ENCODE data around the gene SUN2.
"Not testable (repeated sequence)": the region's sequence is repeated elsewhere in the genome, so short reads cannot be mapped to it uniquely, and the experiment has no call there.

SUN2 gene, protein sequence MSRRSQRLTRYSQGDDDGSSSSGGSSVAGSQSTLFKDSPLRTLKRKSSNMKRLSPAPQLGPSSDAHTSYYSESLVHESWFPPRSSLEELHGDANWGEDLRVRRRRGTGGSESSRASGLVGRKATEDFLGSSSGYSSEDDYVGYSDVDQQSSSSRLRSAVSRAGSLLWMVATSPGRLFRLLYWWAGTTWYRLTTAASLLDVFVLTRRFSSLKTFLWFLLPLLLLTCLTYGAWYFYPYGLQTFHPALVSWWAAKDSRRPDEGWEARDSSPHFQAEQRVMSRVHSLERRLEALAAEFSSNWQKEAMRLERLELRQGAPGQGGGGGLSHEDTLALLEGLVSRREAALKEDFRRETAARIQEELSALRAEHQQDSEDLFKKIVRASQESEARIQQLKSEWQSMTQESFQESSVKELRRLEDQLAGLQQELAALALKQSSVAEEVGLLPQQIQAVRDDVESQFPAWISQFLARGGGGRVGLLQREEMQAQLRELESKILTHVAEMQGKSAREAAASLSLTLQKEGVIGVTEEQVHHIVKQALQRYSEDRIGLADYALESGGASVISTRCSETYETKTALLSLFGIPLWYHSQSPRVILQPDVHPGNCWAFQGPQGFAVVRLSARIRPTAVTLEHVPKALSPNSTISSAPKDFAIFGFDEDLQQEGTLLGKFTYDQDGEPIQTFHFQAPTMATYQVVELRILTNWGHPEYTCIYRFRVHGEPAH

DNA sequence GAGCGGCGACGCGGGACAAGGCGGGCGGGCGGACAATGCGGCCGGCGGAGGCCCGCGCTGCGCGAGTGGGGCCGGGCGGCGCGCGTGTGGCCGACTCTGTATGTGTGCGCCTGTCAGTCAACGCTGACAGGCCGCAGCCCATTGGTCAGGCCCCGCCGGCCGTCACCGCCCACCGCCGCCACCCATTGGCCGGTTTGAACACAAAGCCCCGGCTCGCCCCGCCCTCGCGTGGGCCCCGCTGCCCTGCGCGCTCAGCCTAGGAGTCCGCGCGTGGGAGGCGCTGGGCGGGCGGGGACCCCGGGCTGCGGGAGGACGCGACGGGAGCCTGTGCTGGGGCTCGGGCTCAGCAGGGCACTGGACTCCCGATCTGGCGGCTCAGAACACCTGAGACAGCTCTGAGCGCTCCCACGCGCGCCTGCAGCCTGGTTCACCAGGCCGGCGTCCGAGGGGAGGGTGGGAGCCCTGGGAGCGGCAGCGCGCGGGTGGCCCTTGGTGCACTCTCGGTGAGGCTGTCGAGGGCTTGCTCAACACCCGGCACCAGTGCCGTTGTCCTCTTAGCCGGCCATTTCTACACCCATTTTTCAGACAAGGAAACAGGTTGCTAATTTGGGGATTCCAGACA lies at the start of gene SUN2:
SUN2 (minus strand) TSS at position 88 of the 622 bp plus-strand sequence. CDS start 3,370 bp downstream, outside the sequence.
- peak; percentile 95 for DNase-seq

DNA sequence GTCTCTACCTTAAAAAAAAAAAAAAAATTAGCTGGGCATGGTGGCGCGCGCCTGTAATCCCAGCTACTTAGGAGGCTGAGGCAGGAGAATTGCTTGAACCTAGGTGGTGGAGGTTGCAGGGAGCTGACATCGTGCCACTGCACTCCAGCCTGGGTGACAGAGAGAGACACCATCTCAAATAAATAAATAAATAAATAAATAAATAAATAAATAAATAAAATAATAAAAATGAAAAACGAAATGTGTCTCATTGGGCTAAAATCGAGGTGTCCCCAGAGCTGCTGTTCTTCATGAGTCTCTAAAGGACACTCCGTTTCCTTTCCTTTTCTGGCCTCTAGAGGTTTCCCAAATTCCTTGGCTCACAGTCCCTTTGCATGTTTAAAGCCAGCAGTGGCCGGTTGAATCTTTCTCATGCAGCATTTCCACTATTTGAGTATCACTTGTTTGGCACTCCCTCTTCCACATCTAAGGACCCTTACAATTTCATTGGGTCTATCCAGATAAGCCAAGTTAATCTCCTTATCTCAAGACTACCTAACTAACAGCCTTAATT lies 49.3 kb upstream of the SUN2 start:
- DNase-seq, result not testable (repeated sequence)

DNA sequence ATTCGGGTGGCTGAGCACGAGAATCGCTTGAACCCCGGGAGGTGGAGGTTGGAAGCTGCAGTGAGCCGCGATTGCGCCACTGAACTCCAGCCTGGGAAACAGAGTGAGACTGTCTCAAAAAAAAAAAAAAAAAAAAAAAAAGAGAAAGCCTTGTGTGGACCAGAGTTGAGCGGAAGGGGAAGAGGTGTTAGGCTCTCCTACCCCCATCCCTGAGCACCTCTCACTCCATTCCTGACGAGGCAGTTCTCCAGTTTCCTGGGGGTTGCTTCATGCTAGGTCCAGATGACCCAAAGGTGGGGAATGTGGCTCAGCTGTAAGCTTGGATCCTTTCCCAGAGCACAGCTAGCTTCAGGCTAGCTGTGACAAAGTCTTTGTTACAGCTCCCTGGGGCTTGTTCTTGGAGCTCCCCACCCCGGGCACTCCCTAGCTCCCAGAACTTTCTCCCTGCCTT lies 46.9 kb upstream of the SUN2 start:
- no peak for DNase-seq

DNA sequence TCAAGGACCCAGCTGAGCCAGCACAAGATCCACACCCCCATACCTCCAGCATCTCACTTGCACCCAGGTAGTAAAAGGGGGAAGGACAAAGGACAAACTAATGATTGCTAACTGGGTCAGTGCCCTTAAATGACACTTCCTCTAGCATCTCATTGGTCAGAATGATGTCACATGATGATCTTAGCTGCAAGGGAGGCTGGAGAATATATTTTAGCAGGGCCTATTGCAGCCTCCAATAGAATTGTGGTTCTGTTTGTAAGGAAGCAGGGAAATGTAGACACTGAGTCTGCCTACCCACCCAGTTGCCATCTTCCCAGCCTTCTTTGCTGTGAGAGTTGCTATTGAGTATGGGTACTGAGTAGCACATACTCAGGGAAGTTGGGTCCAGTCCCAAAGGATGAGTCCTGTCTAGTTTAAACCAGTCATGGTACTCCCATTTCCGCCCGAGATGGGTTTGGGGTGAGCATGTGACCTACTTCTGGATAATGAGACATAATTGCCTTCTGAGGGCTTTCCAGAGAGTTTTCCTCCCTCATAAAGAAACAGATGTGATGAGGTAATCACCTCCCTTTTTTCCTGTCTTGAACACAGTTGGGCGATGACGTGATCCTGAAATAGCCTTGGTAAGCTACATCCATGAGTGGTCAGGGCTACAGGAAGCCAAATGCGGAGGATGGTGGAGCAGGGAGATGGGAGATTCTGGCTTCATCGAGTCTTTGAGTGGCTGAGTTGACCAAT lies 43.6 kb upstream of the SUN2 start:
- no peak for DNase-seq

DNA sequence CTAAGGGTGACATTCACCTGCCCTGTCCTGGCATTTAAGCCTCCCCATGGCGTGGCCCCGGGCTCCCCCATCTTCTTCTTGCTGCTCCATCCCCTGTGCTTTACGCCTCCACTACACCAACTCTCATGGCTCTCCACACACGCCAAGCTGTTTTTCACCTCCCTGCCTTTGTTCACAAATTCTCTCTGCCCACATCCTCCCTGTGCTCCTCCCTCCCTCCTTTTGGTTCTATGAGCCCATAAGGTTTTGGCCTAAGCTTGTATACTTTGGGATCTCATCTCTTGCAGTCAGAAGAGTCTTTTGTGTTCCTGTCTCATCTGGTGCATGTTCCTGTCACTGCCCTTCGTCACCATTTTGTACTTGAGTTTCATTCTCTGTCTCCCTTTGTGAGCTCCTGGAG lies 42.7 kb upstream of the SUN2 start:
- DNase-seq, result no peak

DNA sequence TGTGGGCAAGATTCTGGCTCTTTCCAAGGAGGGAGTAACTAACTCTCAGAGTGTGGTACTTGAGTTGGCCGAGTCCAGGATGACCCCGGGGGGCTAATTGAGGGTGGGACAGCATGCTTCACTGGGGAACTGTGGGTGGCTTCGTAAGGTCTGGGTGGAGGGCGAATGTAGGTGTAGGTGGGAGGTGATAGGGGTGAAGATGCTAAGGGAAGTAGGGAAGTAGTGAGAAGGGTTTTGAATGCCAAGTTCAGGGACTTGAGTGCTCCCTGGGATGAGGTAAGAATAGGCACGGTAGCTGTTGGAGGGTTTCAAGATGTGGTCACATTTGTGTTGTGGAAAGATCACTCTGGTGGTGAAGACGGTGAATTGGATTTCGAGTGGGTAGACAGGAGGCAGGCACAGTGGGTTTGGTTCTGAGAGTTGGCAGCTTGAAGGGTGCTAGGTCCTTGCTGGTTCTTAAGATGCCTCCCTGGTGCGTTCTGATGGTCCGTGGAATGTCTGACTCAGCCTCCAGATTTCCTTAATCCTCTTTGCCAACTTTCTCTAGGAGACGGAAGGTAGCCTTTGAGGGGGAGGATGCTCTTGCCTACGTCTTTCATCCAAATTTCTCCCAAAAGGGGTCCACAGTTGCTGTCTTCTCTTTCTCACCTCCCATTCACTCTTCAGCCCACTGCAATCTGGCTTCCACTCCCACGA lies 40.6 kb upstream of the SUN2 start:
- no peak for DNase-seq

DNA sequence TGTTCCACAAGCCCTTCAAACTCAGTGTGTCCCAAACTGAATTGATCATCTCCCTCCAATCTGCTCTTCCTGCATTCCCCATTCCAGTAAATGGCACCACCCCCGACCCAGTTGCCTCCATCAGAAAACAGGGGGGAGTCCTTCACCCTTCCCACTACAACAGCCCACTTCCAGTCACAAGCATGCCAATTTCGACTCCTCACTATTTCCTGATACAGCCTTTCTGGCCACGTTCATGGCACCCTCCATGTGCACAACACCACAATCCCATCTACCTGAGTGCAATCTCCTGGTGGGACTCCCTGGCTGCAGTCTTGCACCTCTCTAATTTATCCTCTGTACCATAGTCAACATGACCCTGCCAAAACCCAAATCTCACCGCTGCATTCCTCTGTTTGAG lies 39.8 kb upstream of the SUN2 start:
- DNase-seq, result no peak

DNA sequence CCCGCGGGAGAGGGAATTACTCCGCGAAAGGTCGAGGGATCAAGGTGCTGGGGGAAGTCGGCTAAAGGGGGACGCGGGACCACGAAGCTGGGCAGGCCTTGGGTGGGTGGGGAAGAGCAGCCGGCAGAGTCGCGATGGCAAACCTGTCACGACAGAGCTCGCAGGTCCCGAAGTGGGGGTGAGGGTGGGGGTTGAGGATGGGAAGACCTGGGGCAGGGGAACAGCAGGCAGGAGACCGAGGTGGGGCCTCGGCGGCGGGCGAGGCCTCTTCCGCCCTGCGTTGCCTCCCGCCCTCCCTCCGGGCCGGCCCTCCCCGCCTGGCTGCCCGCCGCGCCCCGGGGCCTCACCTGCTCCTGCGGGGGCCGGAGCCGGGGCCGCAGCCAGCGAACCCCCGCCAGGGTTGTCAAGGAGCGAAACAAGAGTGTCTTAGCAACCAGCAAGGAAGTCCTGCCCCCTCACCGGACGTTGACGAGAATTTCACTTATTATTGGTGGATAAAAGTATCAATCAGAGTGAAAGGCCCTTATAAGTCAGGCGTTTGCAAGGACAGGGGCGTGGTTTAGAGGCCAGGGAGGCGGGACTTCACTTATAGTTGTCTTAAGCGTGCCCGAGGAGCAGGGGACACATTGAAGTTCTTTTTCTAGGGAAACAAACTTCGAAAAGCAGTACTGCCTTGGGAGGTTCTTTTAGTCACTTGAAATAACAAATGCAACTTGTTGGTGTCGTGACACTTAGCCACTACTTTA lies 38.1 kb upstream of the SUN2 start, which contains the start of gene DNAL4:
DNAL4 (minus strand) TSS at position 423 of the 746 bp plus-strand sequence. CDS start 11,412 bp downstream, outside the sequence.
- peak; percentile 91 for DNase-seq

DNA sequence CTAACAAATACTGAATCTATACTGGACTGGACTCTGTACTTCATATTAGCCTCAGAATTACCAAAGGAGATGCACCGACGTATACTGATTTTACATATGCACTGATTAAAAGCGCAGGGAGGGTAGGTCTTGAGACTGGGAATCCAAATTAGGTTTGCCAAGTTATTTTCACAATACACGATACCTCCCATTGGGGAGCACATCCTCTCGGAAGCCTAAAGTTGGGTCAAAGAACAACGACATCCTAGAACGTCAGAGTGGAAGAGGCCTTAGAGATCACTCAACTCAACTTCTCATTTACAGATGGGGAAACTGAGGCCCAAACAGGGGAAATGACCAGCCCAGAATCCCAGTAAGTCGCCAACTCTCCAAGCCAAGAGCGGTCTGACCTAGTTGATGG lies 37.5 kb upstream of the SUN2 start:
- DNase-seq, result no peak

DNA sequence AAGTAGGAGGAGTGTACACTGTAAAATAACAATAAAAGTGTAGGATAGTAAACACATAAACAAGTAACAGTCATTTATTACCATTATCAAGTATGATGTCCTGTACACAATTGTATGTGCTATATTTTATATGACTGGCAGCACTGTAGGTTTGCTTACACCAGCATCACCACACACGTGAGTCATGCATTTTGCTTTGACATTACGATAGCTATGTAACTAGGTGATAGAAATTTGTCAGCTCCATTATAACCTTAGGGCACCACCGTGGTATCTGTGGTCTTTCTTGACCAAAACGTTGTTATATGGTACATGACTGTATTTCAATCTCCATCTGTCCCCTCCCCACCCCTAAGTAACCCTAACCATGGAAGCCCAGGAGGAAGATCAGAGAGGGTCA lies 37.0 kb upstream of the SUN2 start:
- DNase-seq, result no peak

DNA sequence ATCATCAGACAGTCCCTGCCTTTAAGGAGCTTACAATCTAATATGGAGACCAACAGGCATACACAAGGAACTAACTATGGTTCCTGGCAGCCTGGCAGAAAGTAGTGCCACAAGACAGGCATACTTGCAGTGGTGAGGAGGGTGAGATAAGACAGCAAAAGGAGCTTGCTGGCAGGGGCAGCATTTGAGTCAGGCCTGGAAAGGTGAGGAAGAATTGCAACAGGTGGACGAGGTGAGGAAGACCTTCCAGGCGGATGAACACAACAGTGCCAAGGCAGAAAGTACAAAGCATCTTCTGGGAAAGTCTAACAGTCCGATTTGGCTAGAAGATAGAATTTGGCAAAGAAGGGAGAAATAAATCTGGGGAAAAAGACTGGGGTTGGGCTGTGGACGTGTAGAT lies 33.8 kb upstream of the SUN2 start:
- DNase-seq, result no peak

DNA sequence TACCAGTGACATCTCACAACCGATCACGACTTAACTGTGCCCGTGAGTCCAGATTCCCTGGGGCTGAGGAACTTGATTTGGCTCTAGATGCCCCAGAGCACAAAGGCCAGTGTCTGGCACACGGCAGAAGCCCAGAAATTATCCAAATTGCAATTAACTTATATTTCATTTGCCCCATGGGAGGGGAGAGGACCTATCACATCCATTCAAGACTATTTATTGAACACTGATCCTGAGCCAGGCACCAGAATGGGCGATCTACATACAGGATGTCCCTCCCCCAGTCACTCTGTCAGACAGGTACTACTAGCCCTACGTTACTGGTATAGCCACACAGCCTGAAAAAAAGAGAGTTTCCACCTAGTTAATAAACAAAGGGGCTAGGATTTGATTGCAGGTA lies 33.0 kb upstream of the SUN2 start:
- no peak for DNase-seq

DNA sequence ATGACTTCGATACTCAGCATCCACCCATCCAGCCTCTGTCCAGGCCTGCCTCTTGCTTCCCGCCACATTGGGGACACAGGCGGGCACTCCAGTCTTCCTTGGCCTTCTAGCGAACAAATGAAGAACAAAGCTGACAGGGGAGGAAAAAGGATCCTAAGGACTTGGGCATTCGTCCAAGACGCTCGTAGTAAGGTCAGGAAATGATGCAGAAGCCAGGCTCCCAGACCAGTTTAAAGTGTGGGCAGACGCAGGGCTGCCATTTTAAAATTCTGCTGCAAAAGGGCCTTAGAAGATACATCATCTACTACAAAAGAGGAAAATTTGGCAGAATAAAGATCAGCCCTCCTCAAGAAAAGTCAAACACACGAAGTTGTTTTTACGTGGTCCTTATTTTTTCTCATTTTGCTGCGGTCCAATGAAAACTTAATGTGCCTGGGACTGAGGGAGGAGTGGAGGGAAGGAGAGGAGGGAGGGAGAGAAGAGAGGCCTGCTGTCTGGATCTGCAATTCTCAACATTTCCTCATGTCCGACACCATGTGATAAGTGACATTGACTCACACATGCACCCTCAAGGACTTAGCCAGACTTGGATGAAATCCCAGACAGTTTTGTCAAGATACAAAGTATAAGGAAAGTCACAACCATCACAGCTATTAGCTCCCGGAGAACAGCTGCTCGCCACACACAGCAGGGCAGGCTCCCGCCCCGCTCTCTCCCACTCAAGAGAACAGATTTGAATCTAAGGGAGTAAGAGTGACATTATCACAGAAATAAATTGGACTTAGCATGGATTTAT lies 32.4 kb upstream of the SUN2 start:
- no peak for DNase-seq

DNA sequence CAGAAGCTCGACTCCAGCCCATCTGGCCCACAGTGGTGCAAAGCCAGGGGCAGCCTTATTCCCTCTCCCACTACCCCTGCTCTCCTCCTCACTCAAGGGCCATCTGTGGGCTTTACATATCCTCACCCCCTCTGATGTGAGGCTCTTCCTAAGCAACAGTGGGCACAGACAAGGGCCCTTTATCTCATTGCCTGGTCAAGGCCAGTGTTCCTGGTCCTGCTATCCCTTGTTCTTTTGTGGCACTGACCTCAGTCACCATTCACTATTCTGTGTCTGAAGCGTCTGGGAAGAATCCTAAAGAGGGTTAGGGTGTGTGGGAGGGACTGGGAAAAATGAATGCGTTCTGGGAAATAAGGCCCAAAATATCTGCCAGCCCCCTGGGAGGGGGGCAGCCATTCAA lies 30.8 kb upstream of the SUN2 start:
- no peak for DNase-seq

DNA sequence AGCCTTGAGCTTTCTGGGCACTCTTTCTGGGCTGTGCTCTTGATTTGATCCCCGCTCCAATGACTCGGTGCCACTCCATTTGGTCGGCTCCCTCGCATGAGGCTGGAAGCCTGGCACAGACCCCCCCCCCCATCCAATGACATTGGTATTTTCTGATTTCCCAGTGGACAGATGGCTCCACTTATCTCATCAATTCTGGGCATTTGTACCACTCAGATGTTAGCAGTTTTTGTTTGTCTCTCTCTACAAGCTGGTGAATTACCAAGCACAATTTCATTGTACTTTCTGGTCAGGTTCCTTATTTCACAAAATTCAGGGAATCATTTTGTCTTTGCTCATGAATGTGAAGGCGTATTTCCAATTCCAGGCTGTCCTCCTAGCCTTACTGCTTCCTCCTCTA lies 29.1 kb upstream of the SUN2 start:
- DNase-seq, result no peak

DNA sequence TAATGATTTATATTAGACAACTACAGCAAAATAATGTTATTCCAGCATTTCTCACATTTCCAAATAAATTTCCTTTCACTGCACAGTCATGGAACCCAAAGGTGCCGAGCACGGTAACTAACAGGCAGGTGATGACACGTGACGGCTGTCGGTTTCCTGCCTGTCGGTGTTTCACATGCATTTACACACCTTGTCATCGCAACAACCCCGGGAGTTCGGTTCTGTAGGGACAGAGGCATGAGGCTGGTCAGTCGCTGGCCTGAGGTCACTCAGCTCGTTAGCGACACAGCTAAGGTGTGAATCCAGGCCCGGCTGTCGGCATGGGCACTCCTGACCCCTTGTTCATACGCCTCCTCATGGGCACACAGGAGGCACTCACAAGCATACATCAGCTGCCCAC lies 28.2 kb upstream of the SUN2 start:
- DNase-seq, result no peak

DNA sequence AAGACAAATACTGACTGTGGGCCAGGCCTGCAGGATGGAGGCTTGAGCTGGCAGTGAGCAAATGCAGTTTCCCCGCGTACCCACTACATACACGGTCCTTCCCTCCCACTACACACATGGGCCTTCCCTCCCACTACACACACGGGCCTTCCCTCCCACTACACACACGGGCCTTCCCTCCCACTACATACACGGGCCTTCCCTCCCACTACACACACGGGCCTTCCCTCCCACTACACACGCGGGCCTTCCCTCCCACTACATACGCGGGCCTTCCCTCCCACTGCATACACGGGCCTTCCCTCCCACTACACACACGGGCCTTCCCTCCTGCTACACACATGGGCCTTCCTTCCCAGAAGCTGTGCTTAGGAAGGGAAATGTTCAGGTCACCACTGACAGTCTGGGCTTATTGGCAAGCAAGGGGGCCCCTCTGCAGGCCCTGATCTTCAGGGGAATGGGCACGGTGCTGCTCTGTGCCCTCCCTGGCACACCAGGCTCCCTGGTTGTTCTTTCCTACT lies 27.4 kb upstream of the SUN2 start:
- no peak for DNase-seq

DNA sequence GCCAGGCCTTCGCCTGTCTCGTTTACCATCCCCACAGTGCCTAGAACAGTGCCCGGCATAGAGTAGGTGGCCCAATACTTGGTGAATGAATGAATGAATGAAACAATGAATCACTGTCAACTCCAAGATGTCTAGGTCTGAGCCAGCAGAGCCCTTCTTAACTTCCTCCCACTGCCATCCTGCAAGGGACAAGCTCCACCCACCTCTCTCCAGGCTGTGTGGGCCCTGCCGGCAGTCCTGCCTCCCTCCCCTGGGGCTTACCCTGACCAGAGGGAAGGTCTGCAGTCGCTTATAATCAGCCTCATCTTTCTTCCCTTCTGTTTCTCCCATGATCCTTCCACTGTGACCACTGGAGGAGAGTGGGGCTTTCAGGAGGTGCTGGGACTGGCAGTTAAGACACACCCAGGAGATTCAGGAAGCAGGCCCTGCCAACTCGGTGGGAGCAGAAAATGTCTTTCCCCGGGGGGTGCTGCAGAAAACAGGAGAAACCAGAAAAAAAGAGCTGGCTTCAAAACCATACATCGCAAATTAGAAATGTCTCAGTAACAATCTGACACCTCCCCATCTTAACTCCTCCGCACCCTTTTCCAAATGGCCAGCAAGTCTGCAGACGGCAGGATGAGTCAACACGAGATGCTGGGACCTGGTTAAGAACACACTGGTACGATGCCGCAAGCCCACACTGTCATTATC lies 26.8 kb upstream of the SUN2 start:
- DNase-seq, result no peak

DNA sequence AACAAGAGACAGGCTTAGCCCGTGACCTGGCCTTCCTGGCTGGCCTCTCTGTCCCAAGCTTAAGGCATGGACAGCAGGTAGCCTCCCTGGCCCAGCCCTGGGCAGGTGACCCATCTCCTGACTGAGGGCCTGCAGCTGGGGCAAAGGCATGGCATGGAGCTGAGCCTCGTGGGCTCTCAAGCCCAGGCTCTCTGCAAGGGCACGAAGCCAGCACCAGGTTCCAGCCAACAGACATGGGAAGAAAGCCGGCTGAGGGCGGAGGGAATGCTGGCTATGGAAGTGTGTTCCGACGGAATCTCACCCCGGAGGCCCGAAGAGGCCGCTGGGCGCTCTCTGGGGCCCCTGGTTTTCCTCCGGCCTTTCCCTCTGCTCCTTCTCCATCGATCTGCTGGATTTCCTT lies 25.2 kb upstream of the SUN2 start:
- no peak for DNase-seq
